ELF-1 (cell line): ENCODE results near the gene CASZ1.

Experiments used
- DNase-seq: peaks from one replicate; pipeline ENCODE4 v3.0.0-alpha.2; 2016; ENCODE audit warnings: low read depth, low spot score

Gene CASZ1

GRCh38 chr1:10602936-10603335 lies 193.5 kb downstream of the CASZ1 start:
- no peak for DNase-seq

- DNase-seq: no peak
These were observed 194.9 kb downstream of the CASZ1 start for GRCh38 chr1:10601342-10602070.

GRCh38 chr1:10599194-10599861 lies 197.1 kb downstream of the CASZ1 start:
- DNase-seq: no peak

GRCh38 chr1:10598389-10598702 lies 198.1 kb downstream of the CASZ1 start:
- DNase-seq: no peak

GRCh38 chr1:10597492-10598388 lies 198.7 kb downstream of the CASZ1 start:
- DNase-seq: no peak

- no peak for DNase-seq
These were observed 199.7 kb downstream of the CASZ1 start for GRCh38 chr1:10596780-10597179.

- DNase-seq: peak; percentile 74
These were observed 201.7 kb downstream of the CASZ1 start for GRCh38 chr1:10594595-10595223.

- DNase-seq: no peak
These were observed 202.7 kb downstream of the CASZ1 start for GRCh38 chr1:10593750-10594149.

- no peak for DNase-seq
These were observed 204.1 kb downstream of the CASZ1 start for GRCh38 chr1:10592373-10592772.

GRCh38 chr1:10591010-10591409 lies 205.4 kb downstream of the CASZ1 start:
- DNase-seq: no peak

GRCh38 chr1:10589074-10589473 lies 207.4 kb downstream of the CASZ1 start:
- DNase-seq: no peak

- no peak for DNase-seq
These were observed 207.8 kb downstream of the CASZ1 start for GRCh38 chr1:10588640-10589039.
